Activated T-cell treated with anti-CD3 and anti-CD28 coated beads, Interleukin-2, amount 50 U/mL, for 24 hours (primary cell): ENCODE measurements around the gene NIPA2.

Experiments
- DNase-seq: peaks from one replicate; pipeline ENCODE4 v3.0.0-alpha.2; 2020
- H3K27ac Mint-ChIP-seq: 2 replicates; pipeline ENCODE4 v1.8.0; 2020; ENCODE audit warnings: mild to moderate bottlenecking, mixed read lengths
- H3K27me3 Mint-ChIP-seq: 2 replicates; pipeline ENCODE4 v1.8.0; 2020; ENCODE audit warnings: mixed read lengths
- H3K36me3 Mint-ChIP-seq: 2 replicates; pipeline ENCODE4 v1.8.0; 2020; ENCODE audit warnings: low read depth, mixed read lengths
- H3K4me1 Mint-ChIP-seq: 2 replicates; pipeline ENCODE4 v1.8.0; 2020; ENCODE audit warnings: low read depth, mixed read lengths
- H3K4me3 Mint-ChIP-seq: 2 replicates; pipeline ENCODE4 v1.8.0; 2020; ENCODE audit warnings: mild to moderate bottlenecking, moderate library complexity, mixed read lengths
- H3K9me3 Mint-ChIP-seq: 2 replicates; pipeline ENCODE4 v1.8.0; 2020; ENCODE audit warnings: mixed read lengths

NIPA2 gene

GRCh38 chr15:22877607-22878006, 39.1 kb downstream of the NIPA2 start:
- H3K9me3 Mint-ChIP-seq, result no peaks in the 10 kb centered on the region
- H3K36me3 Mint-ChIP-seq, result peaks cover 41% of the 10 kb centered on the region
- no peak overlapping the region for H3K27ac Mint-ChIP-seq
- H3K27me3 Mint-ChIP-seq, result no peaks in the 10 kb centered on the region
- no peak overlapping the region for H3K4me3 Mint-ChIP-seq
- H3K4me1 Mint-ChIP-seq, result no peaks in the 10 kb centered on the region
- DNase-seq, result no peak

GRCh38 chr15:22878103-22878502, 39.6 kb downstream of the NIPA2 start:
- no peak for DNase-seq
- H3K27ac Mint-ChIP-seq, result no peak overlapping the region
- peaks cover 36% of the 10 kb centered on the region for H3K36me3 Mint-ChIP-seq
- H3K9me3 Mint-ChIP-seq, result no peaks in the 10 kb centered on the region
- no peak overlapping the region for H3K4me3 Mint-ChIP-seq
- no peaks in the 10 kb centered on the region for H3K27me3 Mint-ChIP-seq
- no peaks in the 10 kb centered on the region for H3K4me1 Mint-ChIP-seq

- H3K36me3 Mint-ChIP-seq, result peaks cover 32% of the 10 kb centered on the region
- no peak for DNase-seq
- H3K9me3 Mint-ChIP-seq, result no peaks in the 10 kb centered on the region
- H3K4me1 Mint-ChIP-seq, result no peaks in the 10 kb centered on the region
- no peak overlapping the region for H3K27ac Mint-ChIP-seq
- H3K4me3 Mint-ChIP-seq, result no peak overlapping the region
- no peaks in the 10 kb centered on the region for H3K27me3 Mint-ChIP-seq
Measured at GRCh38 chr15:22880068-22880980, 41.9 kb downstream of the NIPA2 start.

GRCh38 chr15:22880981-22881738, 42.7 kb downstream of the NIPA2 start:
- no peak overlapping the region for H3K27ac Mint-ChIP-seq
- H3K9me3 Mint-ChIP-seq, result no peaks in the 10 kb centered on the region
- no peaks in the 10 kb centered on the region for H3K27me3 Mint-ChIP-seq
- no peak for DNase-seq
- no peak overlapping the region for H3K4me3 Mint-ChIP-seq
- H3K36me3 Mint-ChIP-seq, result peaks cover 28% of the 10 kb centered on the region
- H3K4me1 Mint-ChIP-seq, result no peaks in the 10 kb centered on the region

- Mint-ChIP-seq H3K4me1 (no peaks in the 10 kb centered on the region), H3K36me3 (peaks cover 27% of the 10 kb centered on the region), H3K9me3 (no peaks in the 10 kb centered on the region), H3K27ac (no peak overlapping the region), H3K4me3 (no peak overlapping the region), H3K27me3 (no peaks in the 10 kb centered on the region)
- no peak for DNase-seq
Measured at GRCh38 chr15:22881739-22882440, 43.4 kb downstream of the NIPA2 start.

GRCh38 chr15:22883196-22883595, 44.7 kb downstream of the NIPA2 start:
- Mint-ChIP-seq H3K4me3 (no peak overlapping the region), H3K9me3 (no peaks in the 10 kb centered on the region), H3K27me3 (no peaks in the 10 kb centered on the region), H3K36me3 (peaks cover 21% of the 10 kb centered on the region), H3K4me1 (no peaks in the 10 kb centered on the region), H3K27ac (no peak overlapping the region)
- no peak for DNase-seq

- Mint-ChIP-seq H3K9me3 (no peaks in the 10 kb centered on the region), H3K27me3 (no peaks in the 10 kb centered on the region), H3K27ac (no peak overlapping the region), H3K4me1 (no peaks in the 10 kb centered on the region), H3K4me3 (no peak overlapping the region), H3K36me3 (peaks cover 14% of the 10 kb centered on the region)
- DNase-seq, result no peak
Measured at GRCh38 chr15:22884344-22884743, 45.9 kb downstream of the NIPA2 start.

GRCh38 chr15:22885120-22885519, 46.7 kb downstream of the NIPA2 start:
- no peaks in the 10 kb centered on the region for H3K9me3 Mint-ChIP-seq
- no peak for DNase-seq
- H3K4me3 Mint-ChIP-seq, result no peak overlapping the region
- no peaks in the 10 kb centered on the region for H3K4me1 Mint-ChIP-seq
- H3K27ac Mint-ChIP-seq, result no peak overlapping the region
- H3K36me3 Mint-ChIP-seq, result peaks cover 14% of the 10 kb centered on the region
- H3K27me3 Mint-ChIP-seq, result no peaks in the 10 kb centered on the region

- Mint-ChIP-seq H3K27ac (no peak overlapping the region), H3K4me1 (no peaks in the 10 kb centered on the region), H3K9me3 (no peaks in the 10 kb centered on the region), H3K4me3 (no peak overlapping the region), H3K27me3 (no peaks in the 10 kb centered on the region), H3K36me3 (peaks cover 2% of the 10 kb centered on the region)
- no peak for DNase-seq
Measured at GRCh38 chr15:22887157-22887951, 48.9 kb downstream of the NIPA2 start.

- Mint-ChIP-seq H3K4me3 (no peak overlapping the region), H3K36me3 (no peaks in the 10 kb centered on the region), H3K27ac (no peak overlapping the region), H3K9me3 (no peaks in the 10 kb centered on the region), H3K27me3 (no peaks in the 10 kb centered on the region), H3K4me1 (no peaks in the 10 kb centered on the region)
- DNase-seq, result no peak
Measured at GRCh38 chr15:22888120-22888859, 49.8 kb downstream of the NIPA2 start.

- no peaks in the 10 kb centered on the region for H3K4me1 Mint-ChIP-seq
- H3K9me3 Mint-ChIP-seq, result no peaks in the 10 kb centered on the region
- DNase-seq, result no peak
- H3K27me3 Mint-ChIP-seq, result no peaks in the 10 kb centered on the region
- no peak overlapping the region for H3K4me3 Mint-ChIP-seq
- no peaks in the 10 kb centered on the region for H3K36me3 Mint-ChIP-seq
- no peak overlapping the region for H3K27ac Mint-ChIP-seq
Measured at GRCh38 chr15:22889146-22889818, 50.8 kb downstream of the NIPA2 start.

GRCh38 chr15:22890296-22890695, 51.8 kb downstream of the NIPA2 start:
- Mint-ChIP-seq H3K27me3 (no peaks in the 10 kb centered on the region), H3K36me3 (no peaks in the 10 kb centered on the region), H3K4me3 (no peak overlapping the region), H3K4me1 (peaks cover under 1% of the 10 kb centered on the region), H3K9me3 (no peaks in the 10 kb centered on the region), H3K27ac (no peak overlapping the region)
- DNase-seq, result no peak
